GM12891 (cell line): ENCODE results near the gene ADAP1.

Source experiments
- DNase-seq: peaks from one replicate; pipeline ENCODE4 v3.0.0; 2011; ENCODE audit warnings: low spot score; ENCODE audit not compliant: insufficient read length
- FAIRE-seq: peaks from 2 replicates; lab custom pipeline; 2011; peaks lifted over from hg19 to GRCh38; lab: Jason Lieb, UNC
- PAX5 ChIP-seq: IDR thresholded peaks from 2 replicates; pipeline ENCODE4 v1.6.1; 2011; ENCODE audit warnings: low read length, moderate library complexity, mild to moderate bottlenecking; ENCODE audit not compliant: insufficient read depth, severe bottlenecking
- POLR2A ChIP-seq: IDR thresholded peaks from 2 replicates; pipeline ENCODE4 v1.6.1; 2011; ENCODE audit warnings: low read depth, low read length, control low read depth
- POLR2AphosphoS5 ChIP-seq: IDR thresholded peaks from 2 replicates; pipeline ENCODE4 v1.6.1; 2011; ENCODE audit warnings: low read depth, low read length, control low read depth
- POU2F2 ChIP-seq: IDR thresholded peaks from 2 replicates; pipeline ENCODE4 v1.6.1; 2011; ENCODE audit warnings: low read depth, mild to moderate bottlenecking, control low read depth, low read length, moderate library complexity
- SPI1 ChIP-seq: IDR thresholded peaks from 2 replicates; pipeline ENCODE4 v1.6.1; 2011; ENCODE audit warnings: low read depth, low read length, control low read depth
- TAF1 ChIP-seq: IDR thresholded peaks from 2 replicates; pipeline ENCODE4 v1.6.1; 2011; ENCODE audit warnings: low read depth, low read length, control low read depth

Gene ADAP1

GRCh38 chr7:919924-920341 lies 34.5 kb downstream of the ADAP1 start:
- DNase-seq, result no peak
- no peak for TF ChIP-seq POLR2A
- no peak for TF ChIP-seq POU2F2
- no peak for TF ChIP-seq PAX5
- TF ChIP-seq SPI1, result no peak
- TF ChIP-seq TAF1, result no peak
- no peak for TF ChIP-seq POLR2AphosphoS5
- FAIRE-seq, result no peak

GRCh38 chr7:919114-919442 lies 35.4 kb downstream of the ADAP1 start:
- FAIRE-seq, result no peak
- no peak for TF ChIP-seq PAX5
- no peak for TF ChIP-seq SPI1
- TF ChIP-seq TAF1, result no peak
- TF ChIP-seq POU2F2, result no peak
- DNase-seq, result no peak

GRCh38 chr7:918441-919113 lies 35.9 kb downstream of the ADAP1 start:
- FAIRE-seq (no peak), DNase-seq (no peak)
- TF ChIP-seq TAF1 (no peak), POLR2AphosphoS5 (no peak), PAX5 (no peak), SPI1 (no peak), POU2F2 (no peak), POLR2A (no peak)

- no peak for FAIRE-seq
- TF ChIP-seq TAF1 (no peak), POLR2A (no peak), POU2F2 (no peak), PAX5 (no peak), POLR2AphosphoS5 (no peak), SPI1 (no peak)
- no peak for DNase-seq
Observed at GRCh38 chr7:918118-918425, 36.4 kb downstream of the ADAP1 start.

GRCh38 chr7:917255-918117 lies 37.0 kb downstream of the ADAP1 start:
- no peak for TF ChIP-seq POLR2A
- no peak for TF ChIP-seq SPI1
- no peak for TF ChIP-seq PAX5
- no peak for TF ChIP-seq POLR2AphosphoS5
- no peak for TF ChIP-seq TAF1
- no peak for TF ChIP-seq POU2F2
- no peak for FAIRE-seq
- DNase-seq, result no peak

- TF ChIP-seq TAF1, result no peak
- FAIRE-seq (no peak), DNase-seq (no peak)
Observed at GRCh38 chr7:916291-916941, 38.1 kb downstream of the ADAP1 start.

- TF ChIP-seq POLR2AphosphoS5 (no peak), TAF1 (no peak), POLR2A (no peak), PAX5 (no peak), POU2F2 (no peak), SPI1 (no peak)
- FAIRE-seq, result no peak
- no peak for DNase-seq
Observed at GRCh38 chr7:915291-916218, 38.9 kb downstream of the ADAP1 start.

- no peak for FAIRE-seq
- TF ChIP-seq POLR2A (no peak), POLR2AphosphoS5 (no peak), SPI1 (no peak), PAX5 (no peak), POU2F2 (no peak), TAF1 (no peak)
- no peak for DNase-seq
Observed at GRCh38 chr7:914521-915194, 39.8 kb downstream of the ADAP1 start.
